ENCODE measurements around the gene MRPL4.
A peak's percentile ranks its signal among the peaks of the same experiment; 100 is the strongest.

MRPL4 gene

DNA sequence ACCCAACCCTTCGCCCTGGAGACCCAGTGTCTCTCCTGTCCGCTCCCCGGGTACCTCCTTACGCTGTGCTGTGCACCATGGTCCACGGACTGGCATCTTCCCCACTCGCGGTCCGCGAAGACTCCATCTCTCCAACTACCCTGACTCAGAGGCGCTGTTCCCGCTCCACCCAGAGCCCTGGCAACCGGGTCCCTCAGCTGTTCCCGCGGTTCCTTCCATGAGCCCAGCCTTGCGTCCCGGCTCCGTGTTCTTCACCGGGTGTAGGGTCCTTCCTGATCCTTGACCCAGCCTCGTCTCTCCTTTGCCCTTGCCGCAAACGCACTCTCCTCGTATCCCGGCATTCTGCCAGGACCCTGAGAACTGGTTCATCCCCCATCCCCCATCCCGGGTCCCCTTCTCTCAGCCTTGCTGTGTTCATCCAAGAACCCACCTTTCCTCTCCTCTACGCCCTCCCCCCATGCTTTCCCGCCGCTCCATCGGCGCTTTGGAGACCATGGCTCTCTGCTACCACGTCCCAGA lies 38.4 kb downstream of the MRPL4 start:
- DNase-seq: no peak

DNA sequence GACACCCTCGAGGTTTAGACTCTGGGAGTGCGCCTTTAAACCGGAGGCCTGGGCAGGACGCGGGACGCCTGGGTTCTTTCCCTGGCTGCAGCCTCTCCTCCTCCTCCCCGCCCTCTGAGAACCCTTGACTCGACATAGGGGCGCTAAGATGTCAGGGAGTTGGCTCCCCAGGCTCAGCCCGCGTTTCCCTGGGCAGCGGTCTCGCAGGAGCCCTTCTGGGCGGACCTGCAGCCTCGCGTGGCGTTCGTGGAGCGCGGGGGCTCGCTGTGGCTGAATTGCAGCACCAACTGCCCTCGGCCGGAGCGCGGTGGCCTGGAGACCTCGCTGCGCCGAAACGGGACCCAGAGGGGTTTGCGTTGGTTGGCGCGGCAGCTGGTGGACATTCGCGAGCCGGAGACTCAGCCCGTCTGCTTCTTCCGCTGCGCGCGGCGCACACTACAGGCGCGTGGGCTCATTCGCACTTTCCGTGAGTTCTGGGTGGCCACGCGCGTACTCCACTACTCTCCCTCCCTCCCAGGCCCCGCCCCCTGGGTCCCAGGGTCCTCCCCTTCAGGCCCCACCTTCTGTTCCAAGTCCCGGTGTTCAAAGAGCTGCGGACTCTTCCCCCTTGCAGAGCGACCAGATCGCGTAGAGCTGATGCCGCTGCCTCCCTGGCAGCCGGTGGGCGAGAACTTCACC lies 39.0 kb downstream of the MRPL4 start:
- no peak for DNase-seq

DNA sequence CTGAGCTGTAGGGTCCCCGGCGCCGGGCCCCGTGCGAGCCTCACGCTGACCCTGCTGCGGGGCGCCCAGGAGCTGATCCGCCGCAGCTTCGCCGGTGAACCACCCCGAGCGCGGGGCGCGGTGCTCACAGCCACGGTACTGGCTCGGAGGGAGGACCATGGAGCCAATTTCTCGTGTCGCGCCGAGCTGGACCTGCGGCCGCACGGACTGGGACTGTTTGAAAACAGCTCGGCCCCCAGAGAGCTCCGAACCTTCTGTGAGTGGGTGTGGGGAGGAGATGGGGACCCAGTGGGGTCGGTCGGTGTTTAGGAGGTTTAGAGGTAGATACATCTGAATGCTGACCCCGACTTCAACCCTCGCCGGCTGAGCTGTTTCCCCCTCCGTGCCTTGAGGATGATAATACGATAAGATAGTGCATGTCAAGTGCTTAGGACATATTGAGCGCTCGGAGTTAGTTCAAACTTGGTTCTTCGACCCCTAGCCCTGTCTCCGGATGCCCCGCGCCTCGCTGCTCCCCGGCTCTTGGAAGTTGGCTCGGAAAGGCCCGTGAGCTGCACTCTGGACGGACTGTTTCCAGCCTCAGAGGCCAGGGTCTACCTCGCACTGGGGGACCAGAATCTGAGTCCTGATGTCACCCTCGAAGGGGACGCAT lies 39.7 kb downstream of the MRPL4 start:
- no peak for DNase-seq

DNA sequence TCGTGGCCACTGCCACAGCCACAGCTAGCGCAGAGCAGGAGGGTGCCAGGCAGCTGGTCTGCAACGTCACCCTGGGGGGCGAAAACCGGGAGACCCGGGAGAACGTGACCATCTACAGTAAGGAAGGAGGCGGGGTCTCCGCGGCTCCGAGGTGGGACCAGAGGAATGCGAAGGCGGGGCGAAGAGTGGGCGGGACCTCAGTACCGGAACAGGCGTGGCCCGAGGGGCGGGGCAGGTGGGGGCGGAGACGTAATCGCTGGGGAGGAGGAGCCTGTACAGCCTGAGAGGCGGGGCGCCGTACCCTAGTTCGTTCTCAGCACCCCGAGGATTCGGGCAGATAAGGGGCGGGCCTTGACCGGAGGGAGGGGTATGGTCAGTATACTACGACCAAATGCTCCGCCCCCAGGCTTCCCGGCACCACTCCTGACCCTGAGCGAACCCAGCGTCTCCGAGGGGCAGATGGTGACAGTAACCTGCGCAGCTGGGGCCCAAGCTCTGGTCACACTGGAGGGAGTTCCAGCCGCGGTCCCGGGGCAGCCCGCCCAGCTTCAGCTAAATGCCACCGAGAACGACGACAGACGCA lies 40.3 kb downstream of the MRPL4 start:
- DNase-seq: peak; percentile 65

DNA sequence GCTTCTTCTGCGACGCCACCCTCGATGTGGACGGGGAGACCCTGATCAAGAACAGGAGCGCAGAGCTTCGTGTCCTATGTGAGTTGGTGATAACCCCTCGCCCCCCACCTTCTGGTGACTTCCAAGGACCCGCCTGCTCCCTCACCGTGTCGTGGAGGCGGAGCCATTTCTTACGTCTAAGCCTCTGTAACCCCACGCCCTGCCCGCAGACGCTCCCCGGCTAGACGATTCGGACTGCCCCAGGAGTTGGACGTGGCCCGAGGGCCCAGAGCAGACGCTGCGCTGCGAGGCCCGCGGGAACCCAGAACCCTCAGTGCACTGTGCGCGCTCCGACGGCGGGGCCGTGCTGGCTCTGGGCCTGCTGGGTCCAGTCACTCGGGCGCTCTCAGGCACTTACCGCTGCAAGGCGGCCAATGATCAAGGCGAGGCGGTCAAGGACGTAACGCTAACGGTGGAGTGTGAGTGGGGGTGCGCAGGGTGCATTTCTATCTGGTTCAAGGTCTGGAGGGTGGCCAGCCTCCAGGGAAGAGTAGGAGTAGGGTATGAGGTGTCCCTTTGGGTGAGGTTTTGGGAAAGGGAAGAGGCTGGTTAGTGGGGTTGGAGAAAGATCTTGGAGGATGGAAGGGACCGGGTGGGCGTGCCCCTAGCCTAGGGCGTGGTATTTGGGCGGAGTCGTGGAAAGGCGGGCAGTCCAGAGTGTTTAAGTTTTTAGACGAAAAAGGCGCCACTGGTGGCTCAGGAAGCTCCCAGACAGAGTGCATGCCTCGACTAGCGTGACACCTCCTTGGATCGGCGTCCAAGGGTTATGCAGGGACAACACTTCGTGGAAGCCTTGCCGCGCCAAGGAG lies 41.0 kb downstream of the MRPL4 start:
- DNase-seq: no peak

DNA sequence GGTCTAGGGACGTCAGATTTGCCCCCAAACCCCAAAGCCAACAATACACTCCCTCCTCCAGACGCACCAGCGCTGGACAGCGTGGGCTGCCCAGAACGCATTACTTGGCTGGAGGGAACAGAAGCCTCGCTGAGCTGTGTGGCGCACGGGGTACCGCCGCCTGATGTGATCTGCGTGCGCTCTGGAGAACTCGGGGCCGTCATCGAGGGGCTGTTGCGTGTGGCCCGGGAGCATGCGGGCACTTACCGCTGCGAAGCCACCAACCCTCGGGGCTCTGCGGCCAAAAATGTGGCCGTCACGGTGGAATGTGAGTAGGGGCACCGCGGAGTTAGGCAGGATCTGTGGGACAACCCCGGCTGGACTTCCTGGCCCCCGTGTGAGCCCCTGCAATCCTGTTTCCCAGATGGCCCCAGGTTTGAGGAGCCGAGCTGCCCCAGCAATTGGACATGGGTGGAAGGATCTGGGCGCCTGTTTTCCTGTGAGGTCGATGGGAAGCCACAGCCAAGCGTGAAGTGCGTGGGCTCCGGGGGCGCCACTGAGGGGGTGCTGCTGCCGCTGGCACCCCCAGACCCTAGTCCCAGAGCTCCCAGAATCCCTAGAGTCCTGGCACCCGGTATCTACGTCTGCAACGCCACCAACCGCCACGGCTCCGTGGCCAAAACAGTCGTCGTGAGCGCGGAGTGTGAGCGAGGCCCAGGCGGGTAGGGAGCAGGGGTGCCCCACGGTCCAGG lies 41.8 kb downstream of the MRPL4 start:
- no peak for DNase-seq

DNA sequence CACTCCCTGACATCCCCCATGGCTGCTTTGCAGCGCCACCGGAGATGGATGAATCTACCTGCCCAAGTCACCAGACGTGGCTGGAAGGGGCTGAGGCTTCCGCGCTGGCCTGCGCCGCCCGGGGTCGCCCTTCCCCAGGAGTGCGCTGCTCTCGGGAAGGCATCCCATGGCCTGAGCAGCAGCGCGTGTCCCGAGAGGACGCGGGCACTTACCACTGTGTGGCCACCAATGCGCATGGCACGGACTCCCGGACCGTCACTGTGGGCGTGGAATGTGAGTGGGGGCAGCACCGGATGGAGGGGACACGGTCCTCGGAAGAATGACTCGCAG lies 42.3 kb downstream of the MRPL4 start:
- DNase-seq: no peak

DNA sequence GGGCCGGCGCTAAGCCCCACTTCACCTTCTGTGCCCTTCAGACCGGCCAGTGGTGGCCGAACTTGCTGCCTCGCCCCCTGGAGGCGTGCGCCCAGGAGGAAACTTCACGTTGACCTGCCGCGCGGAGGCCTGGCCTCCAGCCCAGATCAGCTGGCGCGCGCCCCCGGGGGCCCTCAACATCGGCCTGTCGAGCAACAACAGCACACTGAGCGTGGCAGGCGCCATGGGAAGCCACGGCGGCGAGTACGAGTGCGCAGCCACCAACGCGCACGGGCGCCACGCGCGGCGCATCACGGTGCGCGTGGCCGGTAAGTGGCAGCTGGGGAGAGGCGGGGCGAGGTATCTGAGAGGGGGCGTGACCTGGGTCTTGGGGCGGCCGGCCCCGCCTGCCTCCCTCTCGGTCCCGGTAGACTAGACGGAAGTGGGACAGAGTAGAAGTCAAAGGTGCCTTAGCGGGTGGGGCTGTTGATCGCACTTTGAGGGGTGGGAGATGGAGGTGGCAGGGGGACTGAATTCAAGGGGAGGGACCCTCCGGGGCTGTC lies 43.4 kb downstream of the MRPL4 start:
- no peak for DNase-seq

DNA sequence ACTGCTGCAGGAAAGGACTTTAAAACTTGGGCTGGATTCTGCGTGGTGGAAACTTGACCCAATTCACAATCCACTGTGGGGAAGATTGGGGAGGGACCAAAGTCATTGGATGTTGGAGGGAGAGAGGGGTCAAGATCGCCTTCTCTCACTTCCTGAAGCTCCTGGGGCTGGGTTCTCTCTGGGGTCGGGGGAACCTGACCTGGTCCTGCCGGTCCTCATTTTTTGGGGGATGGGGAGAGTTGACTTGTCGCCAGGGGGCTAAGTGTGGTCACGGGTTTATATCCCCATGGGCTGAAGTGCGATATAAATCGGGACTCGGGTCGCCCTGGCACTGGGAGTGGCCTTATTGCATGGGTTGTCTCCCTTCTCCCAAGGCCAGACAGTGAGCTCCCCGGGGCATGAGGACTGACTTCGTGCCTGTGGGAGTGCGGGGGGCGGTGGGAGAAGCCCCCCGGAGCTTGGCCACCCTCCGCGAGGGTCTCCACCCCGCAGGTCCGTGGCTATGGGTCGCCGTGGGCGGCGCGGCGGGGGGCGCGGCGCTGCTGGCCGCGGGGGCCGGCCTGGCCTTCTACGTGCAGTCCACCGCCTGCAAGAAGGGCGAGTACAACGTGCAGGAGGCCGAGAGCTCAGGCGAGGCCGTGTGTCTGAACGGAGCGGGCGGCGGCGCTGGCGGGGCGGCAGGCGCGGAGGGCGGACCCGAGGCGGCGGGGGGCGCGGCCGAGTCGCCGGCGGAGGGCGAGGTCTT lies 44.0 kb downstream of the MRPL4 start:
- DNase-seq: no peak

DNA sequence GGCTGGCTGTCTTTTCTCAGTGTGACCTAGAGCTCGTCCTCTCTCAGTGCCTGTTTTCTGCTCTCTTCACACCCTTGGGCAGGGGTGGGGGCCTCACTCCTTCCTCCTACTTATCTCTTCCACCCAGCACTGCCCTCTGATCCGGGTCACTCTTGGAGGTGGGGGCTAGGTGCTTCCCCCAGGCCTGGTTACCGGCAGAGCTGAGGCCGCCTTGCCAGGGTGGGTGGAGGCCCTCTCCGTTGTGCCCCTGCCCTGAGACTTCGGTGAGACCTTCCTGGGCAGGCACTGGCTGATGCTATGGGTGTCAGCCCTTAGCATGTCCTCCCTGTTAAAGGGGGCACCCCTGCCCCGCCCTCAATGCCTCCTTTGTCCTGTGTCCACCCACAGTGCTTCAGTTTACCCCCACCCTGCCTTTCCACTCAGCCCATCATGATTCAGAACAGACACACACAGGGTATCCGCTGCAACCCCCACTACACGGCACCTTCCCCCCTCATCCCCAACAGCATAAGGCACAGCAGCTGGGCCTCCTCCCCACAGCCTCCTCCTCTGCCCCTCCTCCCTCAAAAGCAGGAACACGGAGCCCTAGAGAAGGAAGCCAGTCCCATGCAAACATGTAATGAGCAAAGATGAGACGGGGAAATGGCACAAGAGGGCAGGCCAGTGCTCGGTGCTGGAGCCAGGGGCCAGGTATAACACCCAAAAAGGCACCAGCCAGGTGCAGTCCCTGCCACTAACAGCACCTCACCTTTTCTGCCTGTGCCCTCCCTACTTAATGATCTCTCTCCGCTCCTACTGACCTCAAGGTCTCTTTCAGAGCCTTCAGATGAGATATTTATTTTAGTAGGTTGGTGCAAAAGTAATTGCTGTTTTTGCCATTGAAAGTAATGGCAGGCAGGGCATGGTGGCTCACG lies 47.8 kb downstream of the MRPL4 start:
- peak; percentile 47 for DNase-seq

DNA sequence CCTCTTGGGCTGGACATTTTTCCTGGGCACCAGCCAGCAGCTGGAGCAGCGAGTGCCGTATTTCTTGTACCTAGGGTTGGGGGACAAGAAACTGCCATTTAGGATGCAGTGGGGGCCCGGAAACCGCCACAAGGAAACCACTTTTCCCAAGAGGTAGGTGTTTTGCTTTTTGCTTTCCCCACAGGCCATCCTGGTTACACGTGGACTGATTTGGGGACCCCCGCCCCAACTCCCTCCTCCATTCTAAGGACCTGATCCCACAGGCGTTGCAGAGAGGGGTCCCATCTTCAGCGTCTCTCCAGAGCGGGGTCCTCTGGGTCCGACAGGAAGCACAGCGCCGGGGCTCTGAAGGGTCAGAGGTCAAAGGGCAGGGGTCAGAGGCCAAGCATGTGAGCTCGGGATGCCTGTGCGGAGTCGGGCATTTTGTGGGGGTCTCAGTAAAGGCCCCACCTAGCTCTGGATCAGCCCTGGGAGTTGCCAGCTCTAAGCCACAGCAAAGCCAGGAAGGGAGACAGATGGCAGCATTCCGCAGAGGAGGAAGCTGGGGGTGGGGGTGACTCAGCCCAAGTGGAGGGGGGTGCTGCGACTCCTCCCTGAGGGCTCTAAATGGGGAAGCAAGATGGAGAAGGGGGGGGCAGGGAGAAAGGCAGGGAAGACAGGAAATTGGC lies 53.3 kb downstream of the MRPL4 start:
- no peak for DNase-seq

DNA sequence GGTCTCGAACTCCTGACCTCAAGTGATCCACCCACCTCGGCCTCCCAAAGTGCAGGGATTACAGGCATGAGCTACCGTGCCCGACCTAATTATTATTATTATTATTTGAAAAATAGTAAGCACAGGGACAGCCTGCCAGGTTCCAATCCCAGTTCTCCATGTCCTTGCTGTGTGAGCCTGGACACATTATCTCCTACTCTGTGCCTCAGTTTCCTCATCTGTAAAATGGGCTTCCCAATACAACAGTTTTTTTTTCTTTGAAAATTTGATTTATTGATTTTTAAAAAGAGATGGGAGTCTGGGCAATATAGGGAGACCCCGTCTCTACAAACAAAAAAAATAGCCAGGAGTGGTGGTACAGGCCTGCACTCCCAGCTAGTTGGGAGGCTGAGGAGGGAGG lies 54.3 kb downstream of the MRPL4 start:
- DNase-seq: no peak

DNA sequence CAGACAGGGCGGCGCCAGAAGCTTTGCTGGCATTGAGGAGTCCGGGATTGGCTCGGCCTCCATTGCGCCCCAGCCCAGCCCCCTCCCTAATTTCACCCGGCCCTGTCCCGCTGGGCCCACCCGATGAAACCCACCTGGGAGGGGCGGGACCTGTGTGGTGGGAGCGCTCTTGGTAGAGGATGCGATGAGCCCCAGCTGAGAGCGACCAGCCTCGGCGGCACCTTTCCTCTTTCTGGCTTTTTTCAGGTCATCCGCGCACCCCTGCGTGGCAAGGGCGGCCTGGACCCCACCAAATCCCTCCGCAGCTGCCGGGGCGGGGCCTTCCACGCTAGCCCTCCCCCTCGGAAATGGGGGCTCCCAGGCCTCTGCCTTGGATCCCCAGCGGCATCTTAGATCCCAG lies 57.4 kb downstream of the MRPL4 start, which contains the start of gene ZGLP1:
TSS of gene ZGLP1 (minus strand) at position 393 of the 400 bp plus-strand sequence.
- no peak for DNase-seq

Measured in NCI-H1694 (cell line).